K562 (cell line): Measurements from ENCODE around the gene KLF13. TPM values are rescaled to one million over a fixed set of nuclear protein-coding genes. Genes with fewer than 3 reads are reported as not detected.

Source experiments
- ATAC-seq: fragments of 200-7000 bp; cut with Tn5 transposase; 3 replicates; pipeline ENCODE4 v1.9.1; 2020; ENCODE audit warnings: moderate library complexity
- BruUV-seq: library from RNA; stranded (reverse); fragments of 400-500 nt; replicated peaks from 2 replicates; lab custom pipeline; 2021; lab: Mats Ljungman, UMichigan
- CTCF ChIA-PET: fragments of 300-600 bp; formaldehyde crosslinking; extraction: SDS; loops from one replicate; lab custom pipeline; 2021; ENCODE audit warnings: low intra/inter-chr PET ratio; lab: Yijun Ruan, JAX
- POLR2A ChIA-PET: fragments of 300-600, 350-650 bp; sonication (Branson Sonifier 250); formaldehyde crosslinking; extraction: SDS; loops from one replicate; lab custom pipeline; 2021; ENCODE audit warnings: antibody characterized with exemption, inconsistent platforms; lab: Yijun Ruan, JAX
- DNase-seq, 4 experiments: peaks; one replicate each; pipeline versions ENCODE4 v3.0.0 to v3.0.0-alpha.2; 2011 to 2018; ENCODE audit warnings: low spot score in 3 of 4, mixed read lengths in 3 of 4; ENCODE audit errors: extremely low read depth in 1 of 4
- FAIRE-seq: peaks from 2 replicates; lab custom pipeline; 2011; peaks lifted over from hg19 to GRCh38; lab: Jason Lieb, UNC
- H2AFZ ChIP-seq: 2 replicates; pipeline ENCODE4 v1.6.0; 2011; ENCODE audit warnings: low read depth, low read length, control low read depth, inconsistent platforms
- H3K27ac ChIP-seq: fragments of 200-600 bp; 3 replicates; pipeline ENCODE4 v1.8.0; 2011; ENCODE audit warnings: low read depth, mild to moderate bottlenecking, control low read depth, inconsistent platforms, low read length, moderate library complexity, mixed read lengths; ENCODE audit errors: extremely low read depth
- H3K27me3 ChIP-seq, 2 experiments: fragments of 300-600 bp in 1 of 2; 2 replicates in 1 of 2; 3 replicates in 1 of 2; pipeline versions ENCODE4 v1.6.0 to v1.8.0; 2011; ENCODE audit warnings: inconsistent platforms in 2 of 2, low read length in 2 of 2, mild to moderate bottlenecking in 1 of 2, mixed read lengths in 1 of 2, moderate library complexity in 1 of 2; ENCODE audit not compliant: control insufficient read depth in 2 of 2, insufficient read depth in 2 of 2
- H3K36me3 ChIP-seq: fragments of 300-600 bp; 3 replicates; pipeline ENCODE4 v1.8.0; 2011; ENCODE audit warnings: mild to moderate bottlenecking, low read length, inconsistent platforms; ENCODE audit not compliant: control insufficient read depth, insufficient read depth
- H3K4me1 ChIP-seq, 2 experiments: fragments of 200-600 bp in 1 of 2; replicated peaks in 1 of 2; 2 replicates in 1 of 2; 3 replicates in 1 of 2; pipeline versions ENCODE4 v1.5.1 to v1.8.0; 2011; ENCODE audit warnings: inconsistent platforms in 2 of 2, low read length in 2 of 2, mild to moderate bottlenecking in 1 of 2, mixed read lengths in 1 of 2, moderate library complexity in 1 of 2; ENCODE audit not compliant: control insufficient read depth in 2 of 2, insufficient read depth in 2 of 2
- H3K4me2 ChIP-seq: 2 replicates; pipeline ENCODE4 v1.6.1; 2011; ENCODE audit warnings: low read length, control low read depth, inconsistent platforms, mixed read lengths; ENCODE audit not compliant: insufficient read depth
- H3K4me3 ChIP-seq: fragments of 200-600 bp; sonication (generic), shearing (Covaris generic); 2 replicates; pipeline ENCODE4 v1.5.1; 2016; ENCODE audit warnings: control low read depth, inconsistent platforms
- H3K79me2 ChIP-seq: fragments of 200-600 bp; 3 replicates; pipeline ENCODE4 v1.8.0; 2011; ENCODE audit warnings: low read length, inconsistent platforms; ENCODE audit not compliant: control insufficient read depth, insufficient read depth
- H3K9ac ChIP-seq, 2 experiments: 2 replicates each; pipeline versions ENCODE4 v1.6.0 to v1.6.1; 2011; ENCODE audit warnings: low read depth in 2 of 2, low read length in 2 of 2, control low read depth in 1 of 2, inconsistent platforms in 1 of 2, mild to moderate bottlenecking in 1 of 2, mixed read lengths in 1 of 2; ENCODE audit not compliant: insufficient read depth in 1 of 2
- H3K9me1 ChIP-seq: one replicate; pipeline ENCODE4 v1.6.0; 2011; ENCODE audit warnings: inconsistent platforms, mild to moderate bottlenecking, low read length, moderate library complexity; ENCODE audit not compliant: control insufficient read depth, insufficient read depth
- H3K9me3 ChIP-seq: replicated peaks from 2 replicates; pipeline ENCODE4 v1.5.1; 2011; ENCODE audit warnings: low read depth, low read length, inconsistent platforms; ENCODE audit not compliant: control insufficient read depth, insufficient read depth
- H4K20me1 ChIP-seq: replicated peaks from 2 replicates; pipeline ENCODE4 v1.6.1; 2011; ENCODE audit warnings: low read length, inconsistent platforms, mixed read lengths; ENCODE audit not compliant: control insufficient read depth, insufficient read depth
- E2F6 ChIP-seq, 2 experiments: IDR thresholded peaks; 2 replicates each; pipeline ENCODE4 v1.6.1; 2011; ENCODE audit warnings: borderline replicate concordance in 1 of 2, control low read depth in 1 of 2, low read depth in 1 of 2, low read length in 1 of 2, mild to moderate bottlenecking in 1 of 2, mixed read lengths in 1 of 2, moderate library complexity in 1 of 2; ENCODE audit not compliant: insufficient read depth in 1 of 2, insufficient read length in 1 of 2, poor library complexity in 1 of 2, severe bottlenecking in 1 of 2; ENCODE audit errors: extremely low read depth in 1 of 2
- FOXO4 ChIP-seq: fragments of 450-650 bp; formaldehyde crosslinking; IDR thresholded peaks from 2 replicates; pipeline ENCODE4 v1.4.0; 2020; ENCODE audit warnings: mild to moderate bottlenecking, moderate library complexity
- MNT ChIP-seq, 2 experiments: fragments of 450-650 bp; conservative IDR thresholded peaks; 2 replicates each; pipeline ENCODE4 v1.6.1; 2017; ENCODE audit warnings: mild to moderate bottlenecking in 2 of 2, moderate library complexity in 2 of 2
- SIN3A ChIP-seq, 2 experiments: fragments of 150-350 bp in 1 of 2; IDR thresholded peaks; 2 replicates each; pipeline ENCODE4 v1.6.1; 2011 to 2016; ENCODE audit warnings: borderline replicate concordance in 2 of 2, low read depth in 2 of 2, low read length in 2 of 2, mild to moderate bottlenecking in 2 of 2, moderate library complexity in 2 of 2; ENCODE audit not compliant: control insufficient read depth in 1 of 2
- ZNF133 ChIP-seq: fragments of 250-450 bp; sonication (Bioruptor Pico); IDR thresholded peaks from 2 replicates; pipeline ENCODE4 v1.4.0; 2020; ENCODE audit warnings: mild to moderate bottlenecking
- ZNF592 ChIP-seq: fragments of 450-650 bp; IDR thresholded peaks from 2 replicates; pipeline ENCODE4 v1.6.1; 2017; ENCODE audit warnings: antibody characterized with exemption, mild to moderate bottlenecking
- WGBS: fragments of 100-300 bp; shearing (Covaris generic); methylation state at CpG from one replicate; pipeline ENCODE4 v1.1.6; 2016; ENCODE audit warnings: low coverage, mixed read lengths; ENCODE audit not compliant: insufficient coverage; ENCODE audit errors: missing lambda C conversion rate; 5-methylcytosine and 5-hydroxymethylcytosine counted together
- in situ Hi-C: fragments of 300-500 bp; cut with MboI; formaldehyde crosslinking; loops from 4 replicates; pipeline ENCODE4 v1.15.0; 2018; ENCODE audit warnings: inconsistent platforms, mixed read lengths
- intact Hi-C: fragments of 100-400 bp; cut with micrococcal nuclease; formaldehyde crosslinking; loops from 2 replicates; pipeline ENCODE4 v1.14.2; 2022
- polyA plus RNA-seq, 8 experiments: library from polyadenylated mRNA; depleted of rRNA in 4 of 8; stranded (reverse) in 5 of 8; unstranded in 3 of 8; fragments of >200 nt; fragmentation: Nextera tagmentation in 2 of 8; fragmentation: Illumina TruSeq in 1 of 8; extraction: Ambion mirVana in 2 of 8; extraction: Trizol in 1 of 8; gene quantifications; 2 replicates each; pipeline versions ENCODE4 v1.2.1 to v1.2.3, GENCODE V29; 2011 to 2014; ENCODE audit warnings: inconsistent platforms in 1 of 8, missing spikeins in 1 of 8
- total RNA-seq, 7 experiments: library from RNA; depleted of rRNA in 6 of 7; stranded (reverse); fragments of >200 nt in 6 of 7; fragmentation: Illumina TruSeq in 2 of 7; extraction: Trizol in 2 of 7; gene quantifications; 2 replicates each; pipeline versions ENCODE4 v1.2.1 to v1.2.3, GENCODE V29; 2011 to 2021; ENCODE audit warnings: low replicate concordance in 1 of 7

The KLF13 gene
- total and polyA plus RNA-seq, 9 of the 15 experiments (the other 6 are each of a cell fraction or from before 2014, with no cell fraction given), result 1.8 to 10.5 (median 4.8) TPM

- H3K27ac ChIP-seq, result peak overlapping the region; percentile 62; the same call in 1 of the 3 replicates
- peak overlapping the region; percentile 75; the same call in 1 of the 2 replicates for H3K4me2 ChIP-seq
- TF ChIP-seq MNT (conservative IDR thresholded peaks at IDR 0.05) (peak in 1 of 2 experiments; percentile 44; a peak in 1 of 4 replicates), E2F6 (IDR thresholded peaks at IDR 0.05; ENCODE audit: borderline replicate concordance in 1 of 2, extremely low read depth in 1 of 2, insufficient read depth in 1 of 2, insufficient read length in 1 of 2, low read depth in 1 of 2, low read length in 1 of 2, poor library complexity in 1 of 2, severe bottlenecking in 1 of 2) (peak in 1 of 2 experiments; percentile 31), SIN3A (IDR thresholded peaks at IDR 0.05; ENCODE audit: borderline replicate concordance in 2 of 2, control insufficient read depth in 1 of 2, low read depth in 2 of 2, low read length in 2 of 2) (0 out of 4 replicates have a peak, but pooled peaks of 1 of the 2 experiments have one; percentile 39), FOXO4 (CRISPR knock-in tag) (no peak), ZNF133 (CRISPR knock-in tag) (no peak), ZNF592 (no peak)
- TF ChIP-seq, all 486 proteins: peak for 3
- Histone ChIP-seq H3K9ac (no peak overlapping the region; a peak in 2 of 4 replicates), H3K36me3 (no peaks in the 10 kb centered on the region), H3K79me2 (peaks cover 7% of the 10 kb centered on the region; the same call in 2 of the 3 replicates), H3K4me3 (peak overlapping the region; percentile 69), H4K20me1 (peaks cover 36% of the 10 kb centered on the region), H2AFZ (peak overlapping the region; percentile 70; the same call in 1 of the 2 replicates), H3K27me3 (peaks cover 1 to 6% of the 10 kb centered on the region in 2 experiments; a peak in 2 of 5 replicates), H3K4me1 (peaks cover 7 to 42% of the 10 kb centered on the region in 2 experiments; a peak in 4 of 5 replicates), H3K9me1 (peaks cover 2% of the 10 kb centered on the region), H3K9me3 (no peaks in the 10 kb centered on the region)
- WGBS, result 4% methylated on average over 5 of the region's 29 CpGs
- CTCF ChIA-PET, result no interaction called here
- BruUV-seq, result no TSS peak
- intact Hi-C loops (loop anchor here (5.0 kb wide), 1 partner anchor 38 kb away; no protein-coding TSS in a partner anchor), in situ Hi-C loops (no loop called here)
- POLR2A ChIA-PET, result interaction anchor here (0.9 kb wide), 1 partner anchor 12 kb away, joined by 3 read pairs; no protein-coding TSS in a partner anchor
- no peak for FAIRE-seq
- peak; percentile 11 to 78 (median 56) for DNase-seq
- no peak for ATAC-seq
Measured at GRCh38 chr15:31328969-31329639, 2.5 kb downstream of the KLF13 start.
